Pancreas (tissue), 10 donors: Measurements from ENCODE around the gene DMGDH. TPM values are rescaled to one million over a fixed set of nuclear protein-coding genes. Genes with fewer than 3 reads are reported as not detected.

Experiments used
- ATAC-seq, 4 donors: fragments of 200-7000 bp; cut with Tn5 transposase; one replicate each; pipeline versions ENCODE4 v1.8.0 to v1.9.1; 2020; ENCODE audit warnings: mild to moderate bottlenecking in 4 of 4, moderate library complexity in 4 of 4
- DNase-seq, 6 donors: peaks; one replicate each; pipeline ENCODE4 v3.0.0-alpha.2; 2020
- FAIRE-seq: peaks from 2 replicates; lab custom pipeline; 2012; peaks lifted over from hg19 to GRCh38; lab: Jason Lieb, UNC
- H3K27ac ChIP-seq, 4 donors: fragments of 200-600 bp; sonication (generic); 1 replicate in 3 of 4; 2 replicates in 1 of 4; pipeline versions ENCODE4 v1.5.0 to v1.8.0; 2020
- H3K27me3 ChIP-seq, 4 donors: fragments of 200-600 bp; one replicate each; pipeline ENCODE4 v1.8.0; 2021
- H3K36me3 ChIP-seq, 3 donors: fragments of 200-600 bp; sonication (generic) in 1 of 3; one replicate each; pipeline versions ENCODE4 v1.5.0 to v1.8.0; 2020 to 2021
- H3K4me1 ChIP-seq, 3 donors: fragments of 200-600 bp; one replicate each; pipeline ENCODE4 v1.8.0; 2021
- H3K4me3 ChIP-seq, 4 donors: fragments of 200-600 bp; sonication (generic) in 2 of 4; one replicate each; pipeline versions ENCODE4 v1.5.0 to v1.8.0; 2020 to 2021
- H3K9me3 ChIP-seq, 4 donors: fragments of 200-600 bp; one replicate each; pipeline ENCODE4 v1.8.0; 2021
- WGBS, 2 donors: extraction: QIAGEN DNeasy Blood & Tissue Kit; methylation state at CpG; one replicate each; pipeline ENCODE4 v1.1.7; 2013; 5-methylcytosine and 5-hydroxymethylcytosine counted together
- intact Hi-C, 3 donors: fragments of 100-400 bp; cut with DNase I; formaldehyde crosslinking; loops; one replicate each; pipeline versions ENCODE4 v1.11.1 to v1.14.2; 2022
- polyA plus RNA-seq, 2 donors: library from polyadenylated mRNA; stranded (reverse); fragments of 200-250 nt; gene quantifications; one replicate each; pipeline ENCODE4 v1.2.3, GENCODE V29; 2013
- total RNA-seq, 6 donors: library from RNA; stranded (reverse); fragmentation: NEBNext Ultra II Directional in 4 of 6; extraction: Animal tissue kit (Norgen Biotek cat#: 25700) in 4 of 6; gene quantifications; one replicate each; pipeline versions ENCODE4 v1.2.1 to v1.2.4, GENCODE V29; 2021 to 2023
- TF ChIP-seq, protein P1 (sequence below), 4 donors: fragments of 200-600 bp; sonication (generic) in 3 of 4; IDR thresholded peaks; one replicate each; pipeline versions ENCODE4 v1.5.0 to v1.8.0; 2021; ENCODE audit warnings: antibody characterized with exemption in 4 of 4
- donor health status: healthy with polysubstance abuse.
- donor health status: DM: no; HTN: no; CAD: no; lungs with moderate emphysema.
- donor health status: DM: no; HTN: no; CAD: no.
- donor health status: control.
- donor health status: control.
- donor health status: Bipolar disorder and iron deficiency.
- donor health status: DM: yes; HTN: yes; CAD: no.
- donor health status: DM: no; HTN: no; CAD: no.
- donor health status: DM: no; HTN: no; CAD: no.
- donor health status: DM: yes; HTN: yes; CAD: no.

The DMGDH gene
- total and polyA plus RNA-seq, 8 donors: 0.23 to 4.9 (median 1.5) TPM

DNA sequence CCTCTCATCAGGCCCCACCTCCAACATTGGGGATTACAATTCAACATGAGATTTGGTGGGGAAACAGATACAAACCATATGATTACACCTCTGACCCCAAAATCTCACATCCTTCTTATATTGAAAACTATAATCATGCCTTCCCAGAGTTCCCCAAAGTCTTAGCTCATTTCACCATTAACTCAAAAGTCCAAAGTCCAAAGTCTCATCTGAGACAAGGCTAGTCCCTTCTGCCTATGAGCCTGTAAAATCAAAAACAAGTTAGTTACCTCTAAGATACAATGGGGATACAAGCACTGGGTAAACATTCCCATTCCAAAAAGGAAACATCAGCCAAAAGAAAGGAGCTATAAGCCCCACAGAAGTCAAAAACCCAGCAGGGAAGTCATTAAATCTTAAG, 57.6 kb downstream of the DMGDH start:
- intact Hi-C loops: no loop called here
- TF ChIP-seq, protein P1, sequence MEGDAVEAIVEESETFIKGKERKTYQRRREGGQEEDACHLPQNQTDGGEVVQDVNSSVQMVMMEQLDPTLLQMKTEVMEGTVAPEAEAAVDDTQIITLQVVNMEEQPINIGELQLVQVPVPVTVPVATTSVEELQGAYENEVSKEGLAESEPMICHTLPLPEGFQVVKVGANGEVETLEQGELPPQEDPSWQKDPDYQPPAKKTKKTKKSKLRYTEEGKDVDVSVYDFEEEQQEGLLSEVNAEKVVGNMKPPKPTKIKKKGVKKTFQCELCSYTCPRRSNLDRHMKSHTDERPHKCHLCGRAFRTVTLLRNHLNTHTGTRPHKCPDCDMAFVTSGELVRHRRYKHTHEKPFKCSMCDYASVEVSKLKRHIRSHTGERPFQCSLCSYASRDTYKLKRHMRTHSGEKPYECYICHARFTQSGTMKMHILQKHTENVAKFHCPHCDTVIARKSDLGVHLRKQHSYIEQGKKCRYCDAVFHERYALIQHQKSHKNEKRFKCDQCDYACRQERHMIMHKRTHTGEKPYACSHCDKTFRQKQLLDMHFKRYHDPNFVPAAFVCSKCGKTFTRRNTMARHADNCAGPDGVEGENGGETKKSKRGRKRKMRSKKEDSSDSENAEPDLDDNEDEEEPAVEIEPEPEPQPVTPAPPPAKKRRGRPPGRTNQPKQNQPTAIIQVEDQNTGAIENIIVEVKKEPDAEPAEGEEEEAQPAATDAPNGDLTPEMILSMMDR (IDR thresholded peaks at IDR 0.05): no peak
- Histone ChIP-seq H3K9me3 (no peaks in the 10 kb centered on the region), H3K36me3 (no peaks in the 10 kb centered on the region), H3K27me3 (no peaks in the 10 kb centered on the region), H3K4me3 (no peak overlapping the region), H3K27ac (no peak overlapping the region), H3K4me1 (no peaks in the 10 kb centered on the region)
- FAIRE-seq (no peak), ATAC-seq (no peak), DNase-seq (no peak)

DNA sequence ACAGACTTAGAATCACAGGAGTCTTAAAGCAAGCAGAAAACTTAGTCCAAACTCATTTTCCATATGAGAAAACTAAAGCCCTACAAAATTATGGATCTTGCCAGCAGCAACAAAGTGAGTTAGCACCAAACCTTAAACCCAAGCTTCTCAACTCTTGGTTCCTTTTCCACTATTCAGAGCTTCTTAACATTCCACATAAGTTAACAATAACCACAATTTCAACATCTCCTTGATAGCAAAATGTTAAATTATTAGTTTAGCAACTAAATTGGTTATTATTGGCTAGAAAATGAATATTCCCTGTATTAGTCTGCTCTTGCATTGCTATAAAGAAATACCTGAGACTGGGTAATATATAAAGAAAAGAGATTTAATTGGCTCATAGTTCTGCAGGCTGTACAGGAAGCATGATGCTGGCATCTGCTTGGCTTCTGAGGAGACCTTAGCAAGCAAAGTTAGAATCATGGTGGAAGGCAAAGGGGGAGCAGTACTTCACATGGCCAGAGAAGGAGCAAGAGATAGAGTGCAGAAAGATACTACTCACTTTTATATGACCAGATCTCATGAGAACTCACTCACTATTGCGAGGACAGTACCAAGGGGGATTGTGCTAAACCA, 58.1 kb downstream of the DMGDH start:
- TF ChIP-seq, protein P1 (IDR thresholded peaks at IDR 0.05): no peak
- ATAC-seq (no peak), FAIRE-seq (no peak), DNase-seq (no peak)
- WGBS, 2 donors: 93 to 100% methylated on average over 1 of the region's 1 CpG
- intact Hi-C loops: no loop called here
- Histone ChIP-seq H3K27me3 (no peaks in the 10 kb centered on the region), H3K4me3 (no peak overlapping the region), H3K9me3 (no peaks in the 10 kb centered on the region), H3K36me3 (no peaks in the 10 kb centered on the region), H3K4me1 (no peaks in the 10 kb centered on the region), H3K27ac (no peak overlapping the region)

DNA sequence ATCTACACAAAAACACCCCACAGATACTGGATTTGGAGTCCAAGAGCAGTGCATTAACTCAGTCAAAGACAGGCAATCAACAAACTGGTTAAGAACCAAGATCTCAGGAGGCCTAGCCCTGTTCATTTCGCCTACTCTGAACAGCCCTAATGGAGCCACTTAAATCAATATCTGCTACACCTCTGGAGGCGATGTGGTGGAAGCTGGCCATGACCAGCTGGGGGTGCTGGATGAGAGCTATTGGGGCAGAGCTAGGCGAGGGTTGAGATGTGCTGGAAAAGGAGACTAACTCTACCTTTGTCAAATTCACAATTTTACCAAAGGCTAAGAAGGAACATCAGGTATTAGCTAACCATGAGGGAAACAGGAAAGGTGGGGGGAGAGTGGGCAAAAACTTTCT, 61.1 kb downstream of the DMGDH start:
- no peak overlapping the region for H3K27ac ChIP-seq
- no peak for ATAC-seq

DNA sequence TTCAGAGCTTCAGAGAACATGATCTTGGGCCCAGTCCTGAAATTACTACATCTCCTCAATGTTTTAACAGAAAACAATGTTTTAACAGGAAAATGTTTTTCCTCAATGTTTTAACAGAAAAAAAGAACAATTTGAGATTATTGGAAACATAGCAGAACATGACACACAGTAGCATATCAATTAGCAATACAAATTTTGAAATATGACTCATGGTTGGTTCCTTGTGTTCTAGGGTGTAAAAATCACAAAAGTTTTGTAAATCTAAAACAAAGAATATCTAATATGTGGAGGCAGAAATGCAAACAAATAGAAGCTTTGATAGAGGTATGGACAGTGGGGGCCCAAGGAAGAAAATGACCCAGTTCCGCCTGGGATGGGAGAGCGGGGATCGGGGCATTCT, 61.6 kb downstream of the DMGDH start:
- Histone ChIP-seq H3K9me3 (no peaks in the 10 kb centered on the region), H3K27me3 (no peaks in the 10 kb centered on the region), H3K27ac (no peak overlapping the region), H3K4me3 (no peak overlapping the region), H3K4me1 (no peaks in the 10 kb centered on the region), H3K36me3 (no peaks in the 10 kb centered on the region)
- TF ChIP-seq, protein P1 (IDR thresholded peaks at IDR 0.05): no peak
- no peak for FAIRE-seq
- no peak for DNase-seq
- WGBS, 2 donors: 82 to 93% methylated on average over 3 of the region's 3 CpGs
- no peak for ATAC-seq
- intact Hi-C loops: no loop called here

More for the DNA sequence above, 61.1 kb downstream of the DMGDH start:
- Histone ChIP-seq H3K4me1 (no peaks in the 10 kb centered on the region), H3K9me3 (no peaks in the 10 kb centered on the region), H3K4me3 (no peak overlapping the region), H3K27me3 (no peaks in the 10 kb centered on the region), H3K36me3 (no peaks in the 10 kb centered on the region)
- FAIRE-seq: no peak
- WGBS, 2 donors: 92 to 94% methylated on average over 3 of the region's 3 CpGs
- TF ChIP-seq, protein P1 (IDR thresholded peaks at IDR 0.05): no peak
- intact Hi-C loops: no loop called here
- DNase-seq: no peak

DNA sequence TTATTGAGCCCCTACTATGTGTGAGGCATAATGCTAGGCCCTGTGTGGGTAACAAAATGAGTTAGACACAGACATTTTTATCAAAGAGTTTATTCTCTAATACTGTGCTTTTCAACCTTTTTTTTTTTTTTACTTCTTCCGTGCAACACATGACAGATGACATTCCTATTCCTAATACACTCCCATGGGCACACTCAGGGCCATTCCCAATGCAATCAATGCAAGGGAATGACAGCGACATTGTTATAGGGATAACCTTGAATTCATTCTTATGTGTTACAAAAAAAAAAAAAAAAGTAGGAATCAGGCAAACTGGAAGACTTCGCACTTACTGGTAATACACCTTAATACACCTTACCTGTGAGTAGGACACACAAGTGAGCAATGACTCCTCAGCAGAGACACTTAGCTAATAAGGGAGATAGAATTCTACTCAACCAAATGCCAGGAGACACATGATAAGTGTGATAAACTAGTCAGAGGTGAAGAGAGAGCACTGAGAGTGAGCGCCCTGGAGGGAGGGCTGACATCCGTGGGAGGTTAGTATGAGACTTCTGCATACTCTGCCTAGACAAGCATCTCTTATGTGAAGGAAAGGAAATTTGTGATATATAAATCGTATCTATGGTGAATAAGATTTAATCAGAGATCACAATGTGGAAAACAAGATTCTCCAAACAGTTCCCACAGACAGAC, 63.4 kb downstream of the DMGDH start:
- Histone ChIP-seq H3K27ac (no peak overlapping the region), H3K27me3 (no peaks in the 10 kb centered on the region), H3K36me3 (no peaks in the 10 kb centered on the region), H3K4me1 (no peaks in the 10 kb centered on the region), H3K9me3 (peaks cover 0 to 2% (median 0%) of the 10 kb centered on the region in 4 donors), H3K4me3 (no peak overlapping the region)
- 85 to 89% methylated on average over 6 of the region's 6 CpGs for WGBS, 2 donors
- TF ChIP-seq, protein P1 (IDR thresholded peaks at IDR 0.05): no peak
- no peak for DNase-seq
- no peak for FAIRE-seq
- intact Hi-C loops: no loop called here
- no peak for ATAC-seq
